ENCODE results near the gene ZNF575.

ZNF575 gene

GRCh38 chr19:43570174-43570791, 37.3 kb downstream of the ZNF575 start:
- in situ Hi-C loops (cut with MboI; ENCODE audit: low sequenced_read_pairs) = no loop called here

- in situ Hi-C loops (cut with MboI; ENCODE audit: low sequenced_read_pairs) = no loop called here
These were observed 39.2 kb downstream of the ZNF575 start for GRCh38 chr19:43572171-43572588.

DNA sequence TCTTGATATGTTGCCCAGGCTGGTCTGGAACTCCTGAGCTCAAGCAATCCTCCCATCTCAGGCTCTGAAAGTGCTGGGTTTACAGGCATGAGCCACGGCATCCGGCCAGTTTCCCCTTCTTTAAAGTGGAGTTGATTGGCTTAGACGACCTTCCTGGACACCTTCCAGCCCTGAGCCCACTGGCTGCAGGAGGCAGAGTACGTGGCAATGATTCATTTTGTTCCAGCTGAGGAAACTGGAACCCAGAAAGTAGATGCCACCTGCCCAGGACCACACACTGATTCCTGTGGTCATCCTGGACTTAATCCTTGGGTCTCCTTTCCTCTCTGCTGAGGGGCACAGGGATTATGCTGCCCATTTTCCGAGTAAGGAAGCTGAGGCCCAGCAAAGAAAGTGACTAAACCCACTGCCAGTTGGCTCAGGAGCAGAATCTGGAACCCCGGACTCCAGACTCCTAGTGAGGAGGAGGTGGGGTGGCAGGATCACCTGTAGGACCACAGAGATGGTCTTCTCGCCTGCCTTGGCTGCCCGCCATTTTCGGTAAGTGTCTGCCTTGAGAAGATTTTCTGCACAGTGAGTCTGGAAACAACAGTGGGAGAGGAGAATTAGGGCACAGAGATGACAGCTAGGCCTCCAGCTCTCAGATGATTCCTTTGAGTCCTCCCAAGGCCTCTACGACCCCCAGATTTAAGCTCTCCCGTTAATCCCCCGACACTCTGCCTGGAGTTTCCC, 41.6 kb downstream of the ZNF575 start:
- in situ Hi-C loops (cut with MboI; ENCODE audit: low sequenced_read_pairs) = no loop called here

DNA sequence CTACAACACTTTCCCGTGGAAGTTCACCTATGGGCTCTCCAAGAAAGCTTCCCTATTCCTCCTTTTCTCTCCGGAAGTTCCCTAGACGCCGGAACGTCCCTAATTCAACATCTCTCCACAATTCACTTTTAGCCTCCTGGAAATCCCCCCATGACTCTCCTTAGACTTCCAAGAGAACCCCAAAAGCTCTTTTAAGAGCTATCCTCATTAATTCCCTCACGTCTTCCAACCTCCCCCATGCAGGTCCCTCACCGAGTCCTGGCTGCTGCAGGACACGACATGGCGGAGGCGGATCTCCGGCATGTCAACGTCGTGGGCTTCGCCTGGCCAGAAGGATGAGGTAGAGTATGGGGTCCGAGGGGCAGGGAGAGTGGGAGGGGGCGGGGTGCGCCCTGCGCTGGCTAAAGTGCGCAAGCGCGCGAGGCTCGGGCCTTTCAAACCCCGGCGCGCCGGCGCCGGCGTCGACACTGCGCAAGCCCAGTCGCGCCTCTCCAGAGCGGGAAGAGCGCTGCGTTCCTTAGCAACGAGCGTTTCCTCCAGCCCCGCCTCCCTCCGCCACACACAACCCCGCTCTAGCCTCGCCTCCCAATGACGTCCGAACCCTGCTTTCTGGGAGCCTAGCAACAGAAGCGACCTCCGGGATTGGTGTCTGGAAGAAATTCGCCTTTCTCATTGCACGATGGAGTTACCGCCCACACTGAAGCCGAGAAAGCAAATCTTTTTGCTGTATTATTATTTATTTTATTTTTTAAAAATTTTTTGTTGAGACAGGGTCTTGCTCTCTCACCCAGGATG, 42.4 kb downstream of the ZNF575 start, which contains the start of the genes PINLYP and XRCC1:
Gene PINLYP (plus strand): TSS at position 646 of the 795 bp plus-strand sequence. CDS start 1,391 bp downstream, outside the sequence.
Gene XRCC1 (minus strand): TSS at position 372 of the 795 bp plus-strand sequence. CDS start 69 bp downstream, at position 303.
- in situ Hi-C loops (cut with MboI; ENCODE audit: low sequenced_read_pairs) = no loop called here

- in situ Hi-C loops (cut with MboI; ENCODE audit: low sequenced_read_pairs) = no loop called here
These were observed 43.2 kb downstream of the ZNF575 start for GRCh38 chr19:43575955-43576878.

DNA sequence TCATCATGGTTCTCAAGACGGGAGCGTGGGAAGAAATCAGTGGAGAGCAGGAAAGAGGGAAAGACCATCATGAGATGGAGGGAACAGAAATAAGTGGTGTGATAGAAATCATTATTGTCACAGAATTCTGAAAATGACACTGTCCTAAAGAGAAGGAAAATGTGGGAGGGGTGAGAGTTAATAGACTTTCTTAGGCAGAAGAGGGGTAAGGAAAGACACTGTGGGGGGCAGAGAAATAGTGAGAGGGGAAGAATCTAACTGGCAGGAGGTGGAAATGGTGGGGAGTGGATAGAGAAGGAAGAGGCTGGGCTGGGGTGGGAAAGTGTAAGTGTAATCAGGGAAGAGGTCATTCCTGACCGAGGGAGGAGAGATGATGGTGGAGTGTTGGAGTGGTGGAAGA, 45.8 kb downstream of the ZNF575 start:
- in situ Hi-C loops (cut with MboI; ENCODE audit: low sequenced_read_pairs) = no loop called here

GRCh38 chr19:43581467-43581866, 48.5 kb downstream of the ZNF575 start:
- in situ Hi-C loops (cut with MboI; ENCODE audit: low sequenced_read_pairs) = no loop called here

DNA sequence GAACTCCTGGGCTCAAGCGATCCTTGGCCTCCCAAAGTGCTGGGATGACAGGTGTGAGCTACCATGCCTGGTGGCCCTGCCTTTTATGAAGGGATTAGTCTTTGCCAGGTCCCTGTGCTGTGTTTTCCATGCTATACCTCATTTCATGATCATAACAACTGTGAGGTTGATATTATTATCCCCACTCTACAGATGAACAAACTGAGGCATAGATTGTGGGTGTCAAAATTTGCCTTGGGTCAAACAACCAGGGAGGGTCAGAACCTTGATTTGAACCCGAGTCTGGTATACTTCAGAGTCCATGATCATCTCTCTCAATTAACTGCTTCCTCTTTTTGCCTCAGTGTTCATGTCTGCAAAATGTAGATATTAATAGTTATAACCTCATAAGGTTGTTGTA, 49.5 kb downstream of the ZNF575 start:
- in situ Hi-C loops (cut with MboI; ENCODE audit: low sequenced_read_pairs) = no loop called here

DNA sequence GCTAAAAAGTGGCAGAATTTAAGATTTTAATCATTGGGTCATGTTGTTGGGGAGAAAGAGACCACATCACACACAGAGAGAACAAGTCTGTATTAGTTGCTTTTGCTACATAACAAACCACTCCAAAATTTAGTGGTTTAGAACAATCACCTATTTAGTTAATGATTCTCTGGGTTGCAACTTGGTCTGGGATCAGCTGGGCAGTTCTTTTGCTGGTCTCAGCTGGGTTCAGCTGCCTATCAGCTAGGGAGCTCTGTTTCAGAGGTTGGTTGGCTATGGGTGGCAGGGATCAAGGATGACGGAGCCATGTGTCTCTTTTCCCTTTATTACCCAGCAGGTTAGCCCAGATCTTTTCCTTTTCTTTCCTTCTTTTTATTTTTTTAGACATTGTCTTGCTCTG, 51.5 kb downstream of the ZNF575 start:
- in situ Hi-C loops (cut with MboI; ENCODE audit: low sequenced_read_pairs) = no loop called here

Measured in hTERT RPE-1 (cell line).